ENCODE data around the gene NHSL2. TPM values are rescaled to one million over a fixed set of nuclear protein-coding genes. Genes with fewer than 3 reads are reported as not detected.

Gene NHSL2
- total and polyA plus RNA-seq, 2 of the 13 experiments (the other 11 are each of a cell fraction or from before 2014, with no cell fraction given), result not detected

- 3% methylated on average over 2 of the region's 2 CpGs for WGBS (ENCODE audit: low lambda C conversion rate)
- ChIA-PET POLR2A (no interaction called here), CTCF (ENCODE audit: low intra/inter-chr PET ratio, low total read pairs) (no interaction called here)
- intact Hi-C loops (cut with micrococcal nuclease; ENCODE audit: unreplicated experiment), result no loop called here
- no peak for DNase-seq (ENCODE audit: low spot score)
- H3K36me3 ChIP-seq (replicated peaks in 1 of 2; ENCODE audit: control insufficient read depth in 1 of 2, insufficient read depth in 2 of 2, low read length in 2 of 2), result no peaks in the 10 kb centered on the region
- no peak overlapping the region for H3K27ac ChIP-seq (ENCODE audit: extremely low read length, insufficient read depth, low read length)
- no peaks in the 10 kb centered on the region for H3K27me3 ChIP-seq (ENCODE audit: control insufficient read depth in 1 of 2, insufficient read depth in 2 of 2, low read length in 2 of 2)
- H3K4me2 ChIP-seq (ENCODE audit: low read depth, low read length), result no peak overlapping the region
- no peaks in the 10 kb centered on the region for H3K79me2 ChIP-seq (ENCODE audit: insufficient read depth, low read length)
- H2AFZ ChIP-seq (ENCODE audit: low read length), result no peak overlapping the region
- no peak overlapping the region for H3K9ac ChIP-seq (ENCODE audit: insufficient read depth, low read depth, low read length)
- TF ChIP-seq ZNF136 (CRISPR knock-in tag; IDR thresholded peaks at IDR 0.05; ENCODE audit: low read depth) (no peak), E2F5 (CRISPR knock-in tag; conservative IDR thresholded peaks at IDR 0.05) (no peak), ZNF260 (CRISPR knock-in tag; IDR thresholded peaks at IDR 0.05; ENCODE audit: borderline replicate concordance, low read depth) (no peak), CREB3 (CRISPR knock-in tag; IDR thresholded peaks at IDR 0.05) (no peak), ATF1 (CRISPR knock-in tag; IDR thresholded peaks at IDR 0.05) (no peak), ZNF550 (CRISPR knock-in tag; IDR thresholded peaks at IDR 0.05; ENCODE audit: borderline replicate concordance) (no peak), HOXA9 (CRISPR knock-in tag; IDR thresholded peaks at IDR 0.05; ENCODE audit: borderline replicate concordance) (no peak), FOXK1 (CRISPR knock-in tag; IDR thresholded peaks at IDR 0.05; ENCODE audit: borderline replicate concordance, low read depth) (no peak), IKZF1 (IDR thresholded peaks at IDR 0.05) (no peak), ZNF44 (CRISPR knock-in tag; IDR thresholded peaks at IDR 0.05) (no peak)
- no peak for ATAC-seq
- no peaks in the 10 kb centered on the region for H3K4me1 ChIP-seq (ENCODE audit: insufficient read depth, low read length)
- H4K20me1 ChIP-seq (ENCODE audit: insufficient read depth, low read length), result no peaks in the 10 kb centered on the region
- in situ Hi-C loops (cut with HindIII; ENCODE audit: extremely low pct_ligation_motif_present, low pct_unique_long_range_greater_than_20kb), result no loop called here
- H3K4me3 ChIP-seq (replicated peaks in 1 of 3; ENCODE audit: insufficient read depth in 1 of 3, low read depth in 2 of 3, low read length in 3 of 3), result no peak overlapping the region
- H3K9me3 ChIP-seq (ENCODE audit: low read length), result no peaks in the 10 kb centered on the region
- no TSS peak for BruUV-seq (replicated peaks)
- FAIRE-seq, result no peak
Measured at GRCh38 chrX:72011734-72012133, 101.1 kb downstream of the NHSL2 start.

All from HepG2 (cell line).